GM19397 (cell line): ENCODE results near the gene RNF225.
"Not testable (repeated sequence)": the region's sequence is repeated elsewhere in the genome, so short reads cannot be mapped to it uniquely, and the experiment has no call there.

ENCODE experiments used
- ATAC-seq: cut with Tn5 transposase; IDR thresholded peaks from one replicate; pipeline ENCODE4 v1.9.1; 2021; ENCODE audit warnings: mild to moderate bottlenecking, moderate library complexity; ENCODE audit not compliant: unreplicated experiment

RNF225 gene

DNA sequence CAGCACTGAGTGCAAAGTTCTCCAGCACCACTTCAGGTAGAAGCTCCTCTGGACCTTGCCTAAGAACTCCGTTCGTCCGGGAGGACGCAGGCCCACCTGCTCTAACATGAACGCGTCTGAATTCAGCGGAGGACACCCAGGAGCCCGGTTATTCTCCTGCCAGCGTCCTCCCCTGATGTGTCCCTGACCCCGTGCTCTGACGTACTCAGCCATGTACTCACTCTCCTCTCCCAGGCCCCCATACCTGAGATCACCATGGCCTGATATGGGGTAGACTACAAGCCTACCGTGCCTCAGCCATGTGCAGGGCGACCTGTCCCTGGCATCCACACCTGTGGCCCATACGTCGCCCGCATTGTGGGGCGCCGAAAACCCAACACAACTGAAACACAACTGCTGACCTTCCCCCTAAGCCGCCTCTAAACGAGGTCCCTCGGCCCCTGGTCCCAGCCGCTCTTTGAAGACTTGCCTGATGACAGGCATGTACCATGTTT is 12.2 kb downstream of the RNF225 start:
- no peak for ATAC-seq

DNA sequence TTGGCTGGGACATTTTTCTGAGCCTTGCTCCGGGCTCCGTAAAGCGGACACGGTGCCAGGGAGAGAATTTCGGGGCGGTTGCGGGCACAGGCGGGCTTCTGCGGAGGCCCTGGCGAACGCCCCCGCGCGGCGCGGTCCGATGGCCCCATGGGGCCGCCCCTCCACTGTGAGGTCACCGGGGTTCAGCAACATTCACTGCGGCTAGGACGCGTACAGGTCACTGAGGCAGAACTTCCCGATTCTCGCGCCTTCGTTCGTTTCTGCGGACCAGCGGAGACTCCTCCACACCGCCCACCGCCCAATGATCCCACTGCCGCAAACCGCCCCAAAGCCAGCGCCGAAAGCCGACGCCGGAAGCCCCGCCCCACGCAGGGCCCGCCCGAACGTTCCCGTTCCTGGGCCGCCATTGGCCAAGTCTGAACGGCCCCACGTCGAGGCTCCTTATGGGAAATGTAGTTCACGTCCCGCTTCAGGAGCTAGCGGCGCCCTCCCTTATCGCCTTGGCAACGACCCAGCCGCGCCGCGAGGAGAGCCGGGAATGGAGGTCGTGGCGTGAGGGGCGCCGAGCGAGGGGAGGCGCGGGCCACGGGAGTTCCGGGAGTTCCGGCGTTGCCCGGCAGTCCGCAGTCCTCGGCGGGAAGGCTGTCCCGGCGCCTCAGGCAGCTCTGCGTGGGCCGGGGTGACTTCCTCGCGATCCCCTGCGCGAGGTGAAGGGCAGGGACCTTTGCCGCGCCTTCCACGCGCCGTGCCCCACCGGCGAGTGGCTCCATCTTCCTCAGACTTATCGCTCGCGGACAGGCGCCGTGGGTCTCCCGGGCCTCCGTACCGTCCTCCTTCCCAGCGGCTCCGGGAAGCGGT is 12.9 kb downstream of the RNF225 start, which contains the start of gene ZNF584:
ZNF584 (plus strand) TSS at position 498 of the 858 bp plus-strand sequence. CDS start 499 bp downstream, outside the sequence.
- peak; percentile 96 for ATAC-seq

GRCh38 chr19:58409010-58409790 is 13.7 kb downstream of the RNF225 start:
- ATAC-seq, result peak; percentile 6

- no peak for ATAC-seq
Measured at GRCh38 chr19:58416604-58417003, 21.1 kb downstream of the RNF225 start.

- no peak for ATAC-seq
Measured at GRCh38 chr19:58417071-58417470, 21.6 kb downstream of the RNF225 start.

DNA sequence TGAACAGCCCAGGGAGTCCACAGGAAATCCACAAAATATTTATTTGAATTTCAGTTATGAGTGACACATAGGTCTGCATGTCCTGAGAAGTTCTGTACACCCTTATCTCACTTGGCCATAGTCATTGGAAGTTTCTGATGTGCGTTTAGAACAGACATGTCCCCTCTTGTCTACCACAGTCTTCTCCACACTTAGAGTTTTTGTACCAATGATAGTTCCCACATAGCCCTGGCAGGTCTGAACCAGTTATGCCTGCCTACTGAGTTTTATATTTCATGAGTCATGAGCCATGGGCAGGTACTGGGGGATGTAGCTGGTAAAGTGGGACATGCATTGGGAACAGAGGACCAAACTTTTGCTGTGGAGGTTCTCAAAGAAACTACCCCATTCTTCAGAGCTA is 33.2 kb downstream of the RNF225 start:
- ATAC-seq, result no peak

- no peak for ATAC-seq
Measured at GRCh38 chr19:58429745-58430144, 34.3 kb downstream of the RNF225 start.

GRCh38 chr19:58434217-58434616 is 38.8 kb downstream of the RNF225 start:
- ATAC-seq, result no peak

- peak; percentile 96 for ATAC-seq
Measured at GRCh38 chr19:58439576-58440554, 44.4 kb downstream of the RNF225 start, which contains the start of gene ZNF132. Gene ZNF132 (minus strand): TSS chr19:58440153. CDS start chr19:58439821, 332 bp downstream.

- ATAC-seq, result no peak
Measured at GRCh38 chr19:58440556-58440955, 45.1 kb downstream of the RNF225 start.

DNA sequence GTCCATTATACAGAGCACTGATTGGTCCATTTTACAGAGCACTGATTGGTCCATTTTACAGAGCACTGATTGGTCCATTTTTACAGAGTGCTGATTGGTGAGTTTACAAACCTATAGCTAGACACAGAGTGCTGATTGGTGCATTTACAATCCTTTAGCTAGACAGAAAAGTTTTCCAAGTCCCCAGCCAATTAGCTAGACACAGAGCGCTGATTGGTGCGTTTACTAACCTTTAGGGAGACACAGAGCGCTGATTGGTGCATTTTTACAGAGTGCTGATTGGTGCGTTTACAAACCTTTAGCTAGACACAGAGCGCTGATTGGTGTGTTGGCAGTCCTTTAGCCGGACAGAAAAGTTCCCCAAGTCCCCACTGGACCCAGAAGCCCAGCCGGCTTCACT is 47.5 kb downstream of the RNF225 start:
- not testable (repeated sequence) for ATAC-seq
